Thyroid gland (tissue), 4 donors: ENCODE measurements around the gene STIM2.

Source experiments
- POLR2A ChIP-seq, 2 donors: fragments of 450-650 bp; IDR thresholded peaks; one replicate each; pipeline ENCODE4 v1.6.1; 2017; ENCODE audit warnings: antibody characterized with exemption in 2 of 2, mild to moderate bottlenecking in 2 of 2, moderate library complexity in 1 of 2
- TF ChIP-seq, protein P1 (sequence below), 6 experiments: fragments of 200-600 bp in 3 of 6; fragments of 450-650 bp in 3 of 6; sonication (generic) in 3 of 6; IDR thresholded peaks; one replicate each; pipeline ENCODE4 v1.5.1; 2016 to 2019; ENCODE audit warnings: antibody characterized with exemption in 6 of 6, mild to moderate bottlenecking in 2 of 6, inconsistent platforms in 1 of 6, moderate library complexity in 1 of 6

DNA sequence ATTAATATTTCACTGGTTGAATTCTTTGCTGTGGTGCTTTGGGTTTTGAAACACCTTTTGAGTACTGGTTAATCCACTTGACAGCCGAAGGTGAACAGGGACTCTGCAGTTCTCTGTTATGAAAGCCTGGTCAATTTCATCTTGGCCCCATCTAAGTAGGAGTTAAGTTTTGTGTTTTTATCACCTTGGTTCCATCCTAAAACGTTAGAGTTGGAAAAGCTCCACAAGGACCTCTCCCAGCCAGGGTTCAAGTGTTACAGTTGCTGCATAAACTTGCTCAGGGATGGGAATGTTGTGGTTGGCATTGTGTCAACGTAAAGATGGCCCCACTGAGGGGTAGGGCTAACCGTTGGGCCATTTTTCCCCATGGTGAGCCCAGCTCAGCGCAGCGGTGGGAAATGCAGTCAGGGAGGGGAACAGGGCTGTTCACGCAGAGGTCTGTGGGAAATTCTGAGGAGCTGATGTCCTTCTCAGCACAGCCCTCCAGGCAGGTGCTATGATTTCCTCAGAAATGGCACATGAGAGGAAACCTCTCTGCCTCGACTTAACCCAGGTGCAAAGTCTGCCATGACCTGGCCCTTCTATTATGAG lies 188.7 kb downstream of the STIM2 start:
- TF ChIP-seq, protein P1, sequence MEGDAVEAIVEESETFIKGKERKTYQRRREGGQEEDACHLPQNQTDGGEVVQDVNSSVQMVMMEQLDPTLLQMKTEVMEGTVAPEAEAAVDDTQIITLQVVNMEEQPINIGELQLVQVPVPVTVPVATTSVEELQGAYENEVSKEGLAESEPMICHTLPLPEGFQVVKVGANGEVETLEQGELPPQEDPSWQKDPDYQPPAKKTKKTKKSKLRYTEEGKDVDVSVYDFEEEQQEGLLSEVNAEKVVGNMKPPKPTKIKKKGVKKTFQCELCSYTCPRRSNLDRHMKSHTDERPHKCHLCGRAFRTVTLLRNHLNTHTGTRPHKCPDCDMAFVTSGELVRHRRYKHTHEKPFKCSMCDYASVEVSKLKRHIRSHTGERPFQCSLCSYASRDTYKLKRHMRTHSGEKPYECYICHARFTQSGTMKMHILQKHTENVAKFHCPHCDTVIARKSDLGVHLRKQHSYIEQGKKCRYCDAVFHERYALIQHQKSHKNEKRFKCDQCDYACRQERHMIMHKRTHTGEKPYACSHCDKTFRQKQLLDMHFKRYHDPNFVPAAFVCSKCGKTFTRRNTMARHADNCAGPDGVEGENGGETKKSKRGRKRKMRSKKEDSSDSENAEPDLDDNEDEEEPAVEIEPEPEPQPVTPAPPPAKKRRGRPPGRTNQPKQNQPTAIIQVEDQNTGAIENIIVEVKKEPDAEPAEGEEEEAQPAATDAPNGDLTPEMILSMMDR (IDR thresholded peaks at IDR 0.05): no peak
- no peak for TF ChIP-seq POLR2A (IDR thresholded peaks at IDR 0.05)
